Erythroblast (primary cell): Measurements from ENCODE around the gene FERD3L.

Experiments
- GATA1 ChIP-seq: IDR thresholded peaks from 2 replicates; pipeline ENCODE4 v1.6.1; 2011; ENCODE audit warnings: low read depth, mild to moderate bottlenecking, control low read depth, low read length, moderate library complexity
- POLR2A ChIP-seq: IDR thresholded peaks from 2 replicates; pipeline ENCODE4 v1.6.1; 2011; ENCODE audit warnings: mild to moderate bottlenecking, low read length

DNA sequence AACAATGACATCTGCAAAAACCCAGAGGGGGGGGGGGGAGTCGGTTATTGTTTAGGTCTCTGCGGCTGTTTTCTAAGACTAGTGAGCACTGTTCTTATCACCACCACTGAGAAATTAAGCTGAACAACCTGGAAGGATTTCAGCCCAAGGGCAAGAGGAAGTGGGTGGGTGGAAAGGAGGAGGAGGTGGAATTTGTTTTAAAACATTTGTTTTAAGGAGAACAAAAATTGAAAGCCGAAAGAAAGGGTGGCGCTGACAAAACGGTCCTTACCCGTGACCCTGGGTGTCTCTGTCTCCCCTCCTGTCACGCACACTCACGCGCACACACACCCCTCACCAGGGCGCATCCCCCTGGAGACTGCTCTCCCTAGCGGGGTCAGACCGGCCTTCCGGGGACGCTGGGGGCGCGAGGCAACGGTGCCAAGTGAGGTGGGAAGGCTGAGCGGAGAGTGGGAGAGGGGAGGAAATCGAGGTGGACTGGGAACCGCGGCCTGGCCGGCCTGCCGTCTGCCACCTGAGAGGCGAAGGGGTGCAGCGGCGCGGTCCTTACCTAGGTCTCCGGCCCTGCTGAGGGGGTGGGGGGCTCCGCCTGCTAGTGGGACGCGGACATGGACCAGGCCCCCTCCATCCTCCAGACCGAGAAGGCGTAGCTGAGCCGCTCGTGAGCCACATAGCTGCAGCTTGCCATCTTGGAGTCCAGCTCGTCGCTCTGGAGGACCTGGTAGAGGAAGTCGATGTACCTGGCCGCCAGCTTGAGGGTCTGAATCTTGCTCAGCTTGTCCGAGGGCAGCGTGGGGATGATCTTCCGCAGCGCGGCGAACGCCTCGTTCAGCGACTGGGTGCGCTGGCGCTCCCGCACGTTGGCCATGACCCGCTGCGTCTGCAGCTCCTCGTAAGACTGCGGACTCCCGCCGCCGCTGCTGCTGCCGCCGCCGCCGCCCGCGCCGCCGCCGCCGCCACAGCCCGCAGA, 28.8 kb downstream of the FERD3L start:
- TF ChIP-seq POLR2A (no peak), GATA1 (no peak)
